NCI-H510A treated with DMSO at 0.1 percent for 48 hours (cell line): ENCODE measurements around the gene TRIM52.
"Not testable (repeated sequence)": the region's sequence is repeated elsewhere in the genome, so short reads cannot be mapped to it uniquely, and the experiment has no call there.

ENCODE experiments used
- DNase-seq: peaks from one replicate; lab custom pipeline; 2025; lab: John Stamatoyannopoulos, UW

TRIM52 gene

DNA sequence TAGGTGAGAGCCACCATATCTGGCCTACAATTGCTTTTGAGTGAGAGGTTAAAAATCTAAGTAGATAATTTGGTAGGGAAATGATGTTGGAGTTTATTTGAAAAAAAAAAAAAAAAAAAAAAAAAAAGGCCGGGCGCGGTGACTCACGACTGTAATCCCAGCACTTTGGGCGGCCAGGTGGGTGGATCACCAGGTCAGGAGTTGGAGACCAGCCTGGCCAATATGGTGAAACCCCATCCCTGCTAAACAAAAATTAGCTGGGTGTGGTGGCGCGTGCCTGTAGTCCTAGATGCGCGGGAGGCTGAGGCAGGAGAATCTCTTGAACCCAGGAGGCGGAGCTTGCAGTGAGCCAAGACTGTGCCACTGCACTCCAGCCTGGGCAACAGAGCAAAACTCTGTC, 46.7 kb downstream of the TRIM52 start:
- DNase-seq, result not testable (repeated sequence)

DNA sequence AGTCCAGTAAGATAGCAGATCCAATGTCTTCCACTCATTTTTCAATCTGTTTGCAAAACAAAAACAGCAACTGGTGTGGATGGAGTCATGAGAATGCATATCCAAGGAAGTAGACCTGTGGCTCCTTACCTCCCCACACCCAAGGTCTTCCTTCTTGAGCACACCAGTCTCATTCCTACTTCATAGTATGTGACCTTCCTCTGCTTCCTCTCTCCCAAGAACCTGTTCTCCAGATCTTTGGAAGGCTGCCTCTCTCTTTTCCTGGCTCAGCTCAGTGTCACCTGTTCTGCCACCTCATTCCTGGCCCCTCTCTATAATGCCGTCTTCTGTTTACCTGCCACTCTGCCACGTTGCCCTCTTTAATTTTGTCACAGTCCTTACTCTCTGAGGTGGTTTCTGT, 48.0 kb downstream of the TRIM52 start:
- DNase-seq, result no peak

DNA sequence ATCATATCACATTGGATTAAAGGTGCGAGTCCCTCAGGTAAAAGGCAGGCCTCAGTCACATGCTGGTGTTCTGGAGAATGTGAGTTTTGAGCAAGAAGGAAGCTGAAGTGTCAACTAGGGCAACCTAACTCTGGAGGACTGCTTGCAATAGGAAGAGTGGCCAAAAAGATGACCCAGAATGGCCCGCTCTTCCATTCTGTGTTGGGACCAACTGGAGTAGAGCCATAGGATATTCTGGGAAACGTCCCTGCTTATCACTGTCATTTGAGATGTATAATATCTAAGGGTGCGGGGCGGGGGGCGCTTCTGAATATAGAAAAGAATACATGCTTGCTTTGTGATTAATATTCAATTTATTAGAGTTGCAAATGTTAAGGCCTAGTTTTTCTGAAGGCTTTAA, 48.9 kb downstream of the TRIM52 start:
- no peak for DNase-seq

DNA sequence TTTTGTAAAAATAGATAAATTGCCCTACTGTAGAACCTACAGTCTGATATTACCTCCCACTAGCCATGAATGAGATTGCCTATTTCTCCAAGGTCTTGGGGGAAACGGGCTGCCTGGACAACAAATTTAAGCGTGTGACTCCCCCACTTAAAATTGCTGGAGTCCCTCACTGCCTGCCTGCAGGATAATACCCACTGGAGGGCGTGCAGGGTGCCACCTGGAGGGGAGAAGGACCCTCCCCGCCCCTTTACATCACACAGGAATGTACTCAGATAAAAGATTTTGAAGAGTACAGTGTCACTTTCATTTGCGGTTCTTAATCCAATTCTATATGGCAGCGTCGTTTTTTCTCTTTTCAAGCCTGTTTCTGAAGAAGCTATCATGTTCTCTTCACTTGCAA, 49.7 kb downstream of the TRIM52 start:
- no peak for DNase-seq

DNA sequence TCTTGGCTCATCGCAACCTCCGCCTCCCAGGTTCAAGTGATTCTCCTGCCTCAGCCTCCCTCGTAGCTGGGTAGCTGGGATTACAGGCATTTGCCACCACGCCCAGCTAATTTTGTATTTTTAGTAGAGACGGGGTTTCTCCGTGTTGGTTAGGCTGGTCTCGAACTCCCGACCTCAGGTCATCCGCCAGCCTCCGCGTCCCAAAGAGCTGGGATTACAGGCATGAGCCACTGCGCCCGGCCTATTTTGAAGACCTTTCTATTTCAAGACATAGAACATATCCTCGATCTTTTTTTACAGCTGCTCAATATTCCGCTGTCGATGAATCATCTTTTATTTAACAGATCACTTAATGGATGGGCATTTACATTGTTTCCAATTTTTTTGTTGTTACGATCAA, 50.2 kb downstream of the TRIM52 start:
- not testable (repeated sequence) for DNase-seq

DNA sequence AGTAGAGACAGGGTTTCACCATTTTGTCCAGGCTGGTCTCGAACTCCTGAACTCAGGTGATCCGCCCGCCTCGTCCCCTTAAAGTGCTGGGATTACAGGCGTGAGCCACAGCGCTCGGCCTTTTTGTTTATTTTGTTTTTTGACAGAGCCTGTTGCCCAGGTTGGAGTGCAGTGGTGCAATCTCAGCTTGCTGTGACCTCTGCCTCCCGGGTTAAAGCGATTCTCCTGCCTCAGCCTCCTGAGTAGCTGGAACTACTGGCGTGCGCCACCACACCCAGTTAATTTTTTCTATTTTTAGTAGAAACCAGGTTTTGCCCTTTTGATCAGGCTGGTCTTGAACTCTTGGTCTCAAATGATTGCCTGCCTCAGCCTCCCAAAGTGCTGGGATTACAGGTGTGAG, 50.8 kb downstream of the TRIM52 start:
- DNase-seq, result not testable (repeated sequence)

DNA sequence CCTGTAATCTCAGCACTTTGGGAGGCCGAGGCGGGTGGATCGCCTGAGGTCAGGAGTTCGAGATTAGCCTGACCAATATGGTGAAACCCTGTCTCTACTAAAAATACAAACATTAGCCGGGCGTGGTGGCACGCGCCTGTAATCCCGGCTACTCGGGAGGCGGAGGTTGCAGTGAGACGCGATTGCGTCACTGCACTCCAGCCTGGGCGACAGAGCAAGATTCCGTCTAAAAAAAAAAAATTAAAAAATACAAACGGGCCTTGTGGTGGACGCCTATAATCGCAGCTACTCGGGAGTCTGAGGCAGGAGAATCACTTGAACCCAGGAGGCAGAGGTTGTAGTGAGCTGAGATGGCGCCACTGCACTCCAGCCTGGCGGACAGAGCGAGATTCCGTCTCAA, 51.9 kb downstream of the TRIM52 start:
- not testable (repeated sequence) for DNase-seq

DNA sequence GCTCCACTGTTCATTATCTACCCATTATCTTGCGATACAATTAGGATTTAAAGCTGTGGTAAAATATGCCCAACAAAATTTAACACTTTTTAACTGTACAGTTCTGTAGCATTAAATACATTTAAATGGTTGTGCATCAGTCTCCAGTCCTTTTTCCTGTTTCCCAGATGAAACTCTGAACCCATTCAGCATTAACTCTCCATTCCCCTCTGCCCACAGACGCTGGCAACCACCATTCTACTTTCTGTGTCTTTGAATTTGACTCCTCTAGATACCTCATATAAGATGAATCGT, 53.0 kb downstream of the TRIM52 start:
- no peak for DNase-seq

DNA sequence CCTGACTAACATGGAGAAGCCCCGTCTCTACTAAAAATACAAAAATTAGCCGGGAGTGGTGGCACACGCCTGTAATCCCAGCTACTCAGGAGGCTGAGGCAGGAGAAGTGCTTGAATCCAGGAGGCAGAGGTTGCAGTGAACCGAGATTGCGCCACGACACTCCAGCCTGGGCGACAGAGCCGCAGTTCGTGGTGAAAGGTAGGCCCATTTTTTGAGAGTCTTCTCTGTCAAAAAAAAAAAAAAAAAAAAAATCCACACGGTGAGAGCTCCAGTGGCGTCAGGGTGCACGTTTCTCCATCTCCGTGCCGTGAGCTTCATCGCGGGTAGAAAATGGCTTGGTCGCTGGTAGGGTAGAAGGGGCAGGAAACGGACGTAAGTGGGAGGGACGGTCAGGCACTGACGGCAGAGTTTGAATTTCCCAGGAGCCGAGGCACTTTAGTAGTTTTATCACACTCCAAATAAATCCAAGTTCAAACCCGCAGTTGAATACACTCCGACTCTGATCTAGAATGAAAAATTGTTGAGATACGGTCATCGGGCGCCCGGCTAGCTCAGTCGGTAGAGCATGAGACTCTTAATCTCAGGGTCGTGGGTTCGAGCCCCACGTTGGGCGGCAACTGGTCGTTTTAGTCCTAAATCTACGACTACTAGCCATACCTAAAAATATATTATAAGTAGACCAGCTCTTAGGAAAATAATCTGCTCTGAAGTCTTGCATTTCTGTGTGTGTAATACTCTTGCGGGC, 53.6 kb downstream of the TRIM52 start:
- no peak for DNase-seq

DNA sequence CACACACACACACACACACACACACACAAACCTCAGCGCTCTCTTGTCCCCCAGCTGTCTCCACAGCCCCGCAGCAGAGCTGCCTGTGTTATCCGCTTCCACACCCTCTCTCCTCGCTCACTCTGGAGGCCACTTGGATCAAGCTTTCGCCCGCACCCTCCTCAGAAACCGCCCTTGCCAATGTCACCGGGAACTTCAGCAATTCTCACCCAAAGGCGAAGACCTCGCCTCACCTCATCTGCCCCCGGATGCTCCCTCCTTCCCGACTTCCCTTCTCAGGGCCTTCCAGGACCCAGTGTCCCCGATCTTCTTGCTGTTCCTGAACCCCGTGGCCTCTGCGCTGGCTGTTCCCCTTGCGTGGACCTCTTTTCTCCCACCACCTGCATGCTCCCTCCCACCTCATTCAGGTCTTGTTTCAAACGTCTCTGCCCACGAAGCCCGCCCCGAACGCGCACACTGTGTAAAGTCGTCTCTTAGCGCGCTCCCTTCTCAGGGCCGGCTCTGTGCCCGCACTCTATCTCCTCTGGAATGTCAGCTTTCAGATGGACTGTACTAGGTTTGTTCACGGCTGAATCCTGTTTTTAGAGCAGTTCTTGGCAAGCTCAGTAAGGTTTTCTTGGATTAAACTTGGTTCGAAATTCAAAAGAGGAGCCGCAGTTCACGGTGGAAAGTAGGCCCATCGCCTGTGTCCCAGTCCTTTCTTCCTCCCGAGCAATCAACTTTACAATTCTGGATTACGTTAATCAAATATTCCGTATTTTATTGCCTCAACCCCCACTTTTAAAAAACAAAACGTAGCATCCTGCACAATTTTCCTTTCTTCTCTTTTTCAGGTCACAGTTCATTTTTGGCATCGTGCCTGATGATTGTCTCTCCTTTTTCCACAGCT, 54.9 kb downstream of the TRIM52 start:
- DNase-seq, result no peak
